GM12878 (cell line): Measurements from ENCODE around the gene MAD1L1. TPM values are rescaled to one million over a fixed set of nuclear protein-coding genes. Genes with fewer than 3 reads are reported as not detected.

ENCODE experiments used
- BACH1 ChIP-seq: fragments of 450-650 bp; IDR thresholded peaks from 2 replicates; pipeline ENCODE4 v1.6.1; 2017; ENCODE audit warnings: mild to moderate bottlenecking, borderline replicate concordance
- BCL11A ChIP-seq: IDR thresholded peaks from 2 replicates; pipeline ENCODE4 v1.6.1; 2011; ENCODE audit warnings: low read depth, low read length
- BHLHE40 ChIP-seq, 2 experiments: fragments of 450-650 bp in 1 of 2; IDR thresholded peaks; 2 replicates each; pipeline ENCODE4 v1.6.1; 2011 to 2017; ENCODE audit warnings: low read depth in 2 of 2, borderline replicate concordance in 1 of 2, improper control_type of control experiment in 1 of 2, low read length in 1 of 2, mild to moderate bottlenecking in 1 of 2
- CEBPB ChIP-seq, 2 experiments: fragments of 150-350 bp in 1 of 2; IDR thresholded peaks; 2 replicates each; pipeline ENCODE4 v1.6.1; 2012 to 2014; ENCODE audit warnings: low read depth in 2 of 2, low read length in 2 of 2, borderline replicate concordance in 1 of 2, inconsistent platforms in 1 of 2
- EED ChIP-seq: sonication (generic); IDR thresholded peaks from 2 replicates; pipeline ENCODE4 v1.6.1; 2016; ENCODE audit warnings: antibody characterized with exemption, low read depth
- EGR1 ChIP-seq, 2 experiments: IDR thresholded peaks; 1 replicate in 1 of 2; 2 replicates in 1 of 2; pipeline ENCODE4 v1.6.1; 2011 to 2012; ENCODE audit warnings: low read depth in 2 of 2, low read length in 2 of 2, borderline replicate concordance in 1 of 2, mild to moderate bottlenecking in 1 of 2, moderate library complexity in 1 of 2
- ETV6 ChIP-seq, 2 experiments: fragments of 450-650 bp in 1 of 2; IDR thresholded peaks in 1 of 2; conservative IDR thresholded peaks in 1 of 2; 2 replicates each; pipeline ENCODE4 v1.6.1; 2014; ENCODE audit warnings: antibody characterized with exemption in 1 of 2, borderline replicate concordance in 1 of 2, low read depth in 1 of 2, mild to moderate bottlenecking in 1 of 2, moderate library complexity in 1 of 2
- FOS ChIP-seq: IDR thresholded peaks from 3 replicates; pipeline ENCODE4 v1.6.1; 2011; ENCODE audit warnings: borderline replicate concordance; ENCODE audit not compliant: insufficient read length; ENCODE audit errors: extremely low read depth
- FOXK2 ChIP-seq: fragments of 450-650 bp; IDR thresholded peaks from 2 replicates; pipeline ENCODE4 v1.6.1; 2017; ENCODE audit warnings: mild to moderate bottlenecking, moderate library complexity
- IKZF1 ChIP-seq: fragments of 450-650 bp; conservative IDR thresholded peaks from 2 replicates; pipeline ENCODE4 v1.6.1; 2017; ENCODE audit warnings: antibody characterized with exemption, mild to moderate bottlenecking
- IKZF2 ChIP-seq, 2 experiments: fragments of 450-650 bp; IDR thresholded peaks; 2 replicates each; pipeline ENCODE4 v1.6.1; 2017; ENCODE audit warnings: mild to moderate bottlenecking in 2 of 2, moderate library complexity in 2 of 2
- NR2F1 ChIP-seq: fragments of 450-650 bp; conservative IDR thresholded peaks from 2 replicates; pipeline ENCODE4 v1.6.1; 2017; ENCODE audit warnings: mild to moderate bottlenecking
- SMAD5 ChIP-seq: IDR thresholded peaks from 2 replicates; pipeline ENCODE4 v1.6.1; 2016; ENCODE audit warnings: antibody characterized with exemption, low read depth
- SP1 ChIP-seq: IDR thresholded peaks from one replicate; pipeline ENCODE4 v1.6.1; 2011; ENCODE audit warnings: low read depth, low read length
- SPI1 ChIP-seq: IDR thresholded peaks from 2 replicates; pipeline ENCODE4 v1.6.1; 2011; ENCODE audit warnings: low read depth, mild to moderate bottlenecking, low read length, moderate library complexity, borderline replicate concordance; ENCODE audit not compliant: insufficient read depth
- SREBF1 ChIP-seq: IDR thresholded peaks from 2 replicates; pipeline ENCODE4 v1.6.1; 2012; ENCODE audit warnings: mild to moderate bottlenecking, low read length
- STAT1 ChIP-seq: fragments of 450-650 bp; conservative IDR thresholded peaks from 2 replicates; pipeline ENCODE4 v1.6.1; 2014; ENCODE audit warnings: antibody characterized with exemption, mild to moderate bottlenecking
- TAF1 ChIP-seq: IDR thresholded peaks from 2 replicates; pipeline ENCODE4 v1.6.1; 2011; ENCODE audit warnings: mild to moderate bottlenecking, low read depth, low read length, borderline replicate concordance
- WRNIP1 ChIP-seq: IDR thresholded peaks from 2 replicates; pipeline ENCODE4 v1.6.1; 2011; ENCODE audit warnings: low read depth, low read length, improper control_type of control experiment, borderline replicate concordance
- ZSCAN29 ChIP-seq: fragments of 450-650 bp; IDR thresholded peaks from 2 replicates; pipeline ENCODE4 v1.6.1; 2017; ENCODE audit warnings: mild to moderate bottlenecking, moderate library complexity
- polyA plus RNA-seq, 11 experiments: library from polyadenylated mRNA; depleted of rRNA in 4 of 11; unstranded in 6 of 11; stranded (reverse) in 5 of 11; fragments of >200 nt; fragmentation: Nextera tagmentation in 4 of 11; fragmentation: Illumina TruSeq in 1 of 11; extraction: Ambion mirVana in 4 of 11; extraction: Trizol in 1 of 11; gene quantifications; 1 replicate in 1 of 11; 2 replicates in 10 of 11; pipeline versions ENCODE4 v1.2.1 to v1.2.3, GENCODE V29; 2011 to 2016; ENCODE audit warnings: inconsistent platforms in 2 of 11, missing spikeins in 2 of 11, low read depth in 1 of 11
- total RNA-seq, 4 experiments: library from RNA; depleted of rRNA in 3 of 4; stranded (reverse); fragments of >200 nt in 3 of 4; fragmentation: Illumina TruSeq in 1 of 4; extraction: Trizol in 1 of 4; gene quantifications; 2 replicates each; pipeline versions ENCODE4 v1.2.1 to v1.2.3, GENCODE V29; 2013 to 2021
- TF ChIP-seq, protein P1 (sequence below): IDR thresholded peaks from 2 replicates; pipeline ENCODE4 v1.6.1; 2012; ENCODE audit warnings: improper control_type of control experiment, low read depth, low read length; ENCODE audit not compliant: insufficient replicate concordance
- TF ChIP-seq, protein P2 (sequence below): fragments of 450-650 bp; IDR thresholded peaks from 2 replicates; pipeline ENCODE4 v1.6.1; 2017; ENCODE audit warnings: mild to moderate bottlenecking, low read depth, inconsistent platforms; ENCODE audit not compliant: poor library complexity, severe bottlenecking
- TF ChIP-seq, protein P3 (sequence below): fragments of 150-350 bp; IDR thresholded peaks from 2 replicates; pipeline ENCODE4 v1.6.1; 2014; ENCODE audit warnings: mild to moderate bottlenecking, low read depth, low read length

The MAD1L1 gene
- total and polyA plus RNA-seq, 10 of the 15 experiments (the other 5 are each of a cell fraction or from before 2014, with no cell fraction given) = 2.2 to 76.8 (median 38.3) TPM

DNA sequence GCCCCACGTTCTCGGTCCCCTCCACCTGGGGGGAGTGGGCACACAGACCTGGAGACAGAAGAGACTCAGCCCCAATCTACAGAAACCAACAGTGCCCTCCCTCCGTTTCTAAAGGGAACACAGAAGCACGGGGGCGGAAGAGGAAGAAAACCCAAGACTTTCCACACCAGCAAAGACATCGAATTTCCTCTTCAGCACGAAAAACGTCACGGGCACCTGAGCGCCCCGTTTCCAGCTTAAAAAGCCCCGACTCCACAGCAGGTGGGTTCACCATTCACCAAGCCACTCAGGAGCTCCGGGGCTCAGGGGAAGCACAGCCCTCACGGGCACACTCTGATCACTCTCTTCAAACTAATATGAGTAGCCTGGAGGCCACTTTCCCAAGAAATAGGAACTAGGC is 28.9 kb upstream of the MAD1L1 start (continued):
- TF ChIP-seq, protein P1, sequence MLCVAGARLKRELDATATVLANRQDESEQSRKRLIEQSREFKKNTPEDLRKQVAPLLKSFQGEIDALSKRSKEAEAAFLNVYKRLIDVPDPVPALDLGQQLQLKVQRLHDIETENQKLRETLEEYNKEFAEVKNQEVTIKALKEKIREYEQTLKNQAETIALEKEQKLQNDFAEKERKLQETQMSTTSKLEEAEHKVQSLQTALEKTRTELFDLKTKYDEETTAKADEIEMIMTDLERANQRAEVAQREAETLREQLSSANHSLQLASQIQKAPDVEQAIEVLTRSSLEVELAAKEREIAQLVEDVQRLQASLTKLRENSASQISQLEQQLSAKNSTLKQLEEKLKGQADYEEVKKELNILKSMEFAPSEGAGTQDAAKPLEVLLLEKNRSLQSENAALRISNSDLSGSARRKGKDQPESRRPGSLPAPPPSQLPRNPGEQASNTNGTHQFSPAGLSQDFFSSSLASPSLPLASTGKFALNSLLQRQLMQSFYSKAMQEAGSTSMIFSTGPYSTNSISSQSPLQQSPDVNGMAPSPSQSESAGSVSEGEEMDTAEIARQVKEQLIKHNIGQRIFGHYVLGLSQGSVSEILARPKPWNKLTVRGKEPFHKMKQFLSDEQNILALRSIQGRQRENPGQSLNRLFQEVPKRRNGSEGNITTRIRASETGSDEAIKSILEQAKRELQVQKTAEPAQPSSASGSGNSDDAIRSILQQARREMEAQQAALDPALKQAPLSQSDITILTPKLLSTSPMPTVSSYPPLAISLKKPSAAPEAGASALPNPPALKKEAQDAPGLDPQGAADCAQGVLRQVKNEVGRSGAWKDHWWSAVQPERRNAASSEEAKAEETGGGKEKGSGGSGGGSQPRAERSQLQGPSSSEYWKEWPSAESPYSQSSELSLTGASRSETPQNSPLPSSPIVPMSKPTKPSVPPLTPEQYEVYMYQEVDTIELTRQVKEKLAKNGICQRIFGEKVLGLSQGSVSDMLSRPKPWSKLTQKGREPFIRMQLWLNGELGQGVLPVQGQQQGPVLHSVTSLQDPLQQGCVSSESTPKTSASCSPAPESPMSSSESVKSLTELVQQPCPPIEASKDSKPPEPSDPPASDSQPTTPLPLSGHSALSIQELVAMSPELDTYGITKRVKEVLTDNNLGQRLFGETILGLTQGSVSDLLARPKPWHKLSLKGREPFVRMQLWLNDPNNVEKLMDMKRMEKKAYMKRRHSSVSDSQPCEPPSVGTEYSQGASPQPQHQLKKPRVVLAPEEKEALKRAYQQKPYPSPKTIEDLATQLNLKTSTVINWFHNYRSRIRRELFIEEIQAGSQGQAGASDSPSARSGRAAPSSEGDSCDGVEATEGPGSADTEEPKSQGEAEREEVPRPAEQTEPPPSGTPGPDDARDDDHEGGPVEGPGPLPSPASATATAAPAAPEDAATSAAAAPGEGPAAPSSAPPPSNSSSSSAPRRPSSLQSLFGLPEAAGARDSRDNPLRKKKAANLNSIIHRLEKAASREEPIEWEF = no peak
- TF ChIP-seq FOXK2 (no peak), BCL11A (no peak), BHLHE40 (IDR thresholded peaks at IDR 0.05; ENCODE audit: borderline replicate concordance in 1 of 2, low read depth in 2 of 2, low read length in 1 of 2) (peak; percentile 47 to 61; a peak in 3 of 4 replicates), CEBPB (IDR thresholded peaks at IDR 0.05; ENCODE audit: borderline replicate concordance in 1 of 2, low read depth in 2 of 2, low read length in 2 of 2) (no peak), BACH1 (no peak), SMAD5 (no peak), NR2F1 (no peak), FOS (no peak), EGR1 (IDR thresholded peaks at IDR 0.05; ENCODE audit: borderline replicate concordance in 1 of 2, low read depth in 2 of 2, low read length in 2 of 2) (peak in 1 of 2 experiments; percentile 48; a peak in 1 of 3 replicates), SREBF1 (no peak), WRNIP1 (no peak), IKZF1 (no peak; the same call in 1 of the 2 replicates), EED (no peak), IKZF2 (IDR thresholded peaks at IDR 0.05) (peak; percentile 36 to 42; a peak in 2 of 4 replicates), SPI1 (0 out of 2 replicates have a peak, but pooled peaks have one; percentile 1), STAT1 (no peak), ETV6 (conservative IDR thresholded peaks at IDR 0.05 in 1 of 2, IDR thresholded peaks at IDR 0.05 in 1 of 2; ENCODE audit: borderline replicate concordance in 1 of 2, low read depth in 1 of 2) (peak in 1 of 2 experiments; percentile 52; a peak in 1 of 4 replicates), TAF1 (no peak), SP1 (no peak), ZSCAN29 (no peak)
- TF ChIP-seq, protein P2, sequence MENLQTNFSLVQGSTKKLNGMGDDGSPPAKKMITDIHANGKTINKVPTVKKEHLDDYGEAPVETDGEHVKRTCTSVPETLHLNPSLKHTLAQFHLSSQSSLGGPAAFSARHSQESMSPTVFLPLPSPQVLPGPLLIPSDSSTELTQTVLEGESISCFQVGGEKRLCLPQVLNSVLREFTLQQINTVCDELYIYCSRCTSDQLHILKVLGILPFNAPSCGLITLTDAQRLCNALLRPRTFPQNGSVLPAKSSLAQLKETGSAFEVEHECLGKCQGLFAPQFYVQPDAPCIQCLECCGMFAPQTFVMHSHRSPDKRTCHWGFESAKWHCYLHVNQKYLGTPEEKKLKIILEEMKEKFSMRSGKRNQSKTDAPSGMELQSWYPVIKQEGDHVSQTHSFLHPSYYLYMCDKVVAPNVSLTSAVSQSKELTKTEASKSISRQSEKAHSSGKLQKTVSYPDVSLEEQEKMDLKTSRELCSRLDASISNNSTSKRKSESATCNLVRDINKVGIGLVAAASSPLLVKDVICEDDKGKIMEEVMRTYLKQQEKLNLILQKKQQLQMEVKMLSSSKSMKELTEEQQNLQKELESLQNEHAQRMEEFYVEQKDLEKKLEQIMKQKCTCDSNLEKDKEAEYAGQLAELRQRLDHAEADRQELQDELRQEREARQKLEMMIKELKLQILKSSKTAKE = no peak
- TF ChIP-seq, protein P3, sequence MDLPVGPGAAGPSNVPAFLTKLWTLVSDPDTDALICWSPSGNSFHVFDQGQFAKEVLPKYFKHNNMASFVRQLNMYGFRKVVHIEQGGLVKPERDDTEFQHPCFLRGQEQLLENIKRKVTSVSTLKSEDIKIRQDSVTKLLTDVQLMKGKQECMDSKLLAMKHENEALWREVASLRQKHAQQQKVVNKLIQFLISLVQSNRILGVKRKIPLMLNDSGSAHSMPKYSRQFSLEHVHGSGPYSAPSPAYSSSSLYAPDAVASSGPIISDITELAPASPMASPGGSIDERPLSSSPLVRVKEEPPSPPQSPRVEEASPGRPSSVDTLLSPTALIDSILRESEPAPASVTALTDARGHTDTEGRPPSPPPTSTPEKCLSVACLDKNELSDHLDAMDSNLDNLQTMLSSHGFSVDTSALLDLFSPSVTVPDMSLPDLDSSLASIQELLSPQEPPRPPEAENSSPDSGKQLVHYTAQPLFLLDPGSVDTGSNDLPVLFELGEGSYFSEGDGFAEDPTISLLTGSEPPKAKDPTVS = no peak
